AG20443 (cell line): ENCODE data around the gene BCR.

Experiments
- DNase-seq: peaks from one replicate; pipeline ENCODE4 v3.0.0; 2012; ENCODE audit warnings: low spot score, mixed read lengths

BCR gene

DNA sequence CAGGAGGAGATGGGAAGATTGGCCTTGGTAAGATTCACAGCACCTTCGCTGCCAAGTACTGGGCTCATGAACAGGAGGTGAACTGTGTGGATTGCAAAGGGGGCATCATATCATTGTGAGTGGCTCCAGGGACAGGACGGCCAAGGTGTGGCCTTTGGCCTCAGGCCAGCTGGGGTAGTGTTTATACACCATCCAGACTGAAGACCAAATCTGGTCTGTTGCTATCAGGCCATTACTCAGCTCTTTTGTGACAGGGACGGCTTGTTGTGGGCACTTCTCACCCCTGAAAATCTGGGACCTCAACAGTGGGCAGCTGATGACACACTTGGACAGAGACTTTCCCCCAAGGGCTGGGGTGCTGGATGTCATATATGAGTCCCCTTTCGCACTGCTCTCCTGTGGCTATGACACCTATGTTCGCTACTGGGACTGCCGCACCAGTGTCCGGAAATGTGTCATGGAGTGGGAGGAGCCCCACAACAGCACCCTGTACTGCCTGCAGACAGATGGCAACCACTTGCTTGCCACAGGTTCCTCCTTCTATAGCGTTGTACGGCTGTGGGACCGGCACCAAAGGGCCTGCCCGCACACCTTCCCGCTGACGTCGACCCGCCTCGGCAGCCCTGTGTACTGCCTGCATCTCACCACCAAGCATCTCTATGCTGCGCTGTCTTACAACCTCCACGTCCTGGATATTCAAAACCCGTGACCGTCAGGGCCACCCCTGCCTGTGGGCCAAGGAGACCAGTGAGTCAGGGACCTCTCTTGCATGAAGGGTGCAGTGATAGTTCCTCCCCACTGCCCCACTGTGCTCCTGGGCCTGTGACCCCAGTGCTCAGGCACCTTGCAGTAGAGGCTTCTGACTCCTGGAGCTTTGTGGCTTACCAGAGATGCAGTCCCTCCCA is 83.6 kb downstream of the BCR start:
- no peak for DNase-seq

DNA sequence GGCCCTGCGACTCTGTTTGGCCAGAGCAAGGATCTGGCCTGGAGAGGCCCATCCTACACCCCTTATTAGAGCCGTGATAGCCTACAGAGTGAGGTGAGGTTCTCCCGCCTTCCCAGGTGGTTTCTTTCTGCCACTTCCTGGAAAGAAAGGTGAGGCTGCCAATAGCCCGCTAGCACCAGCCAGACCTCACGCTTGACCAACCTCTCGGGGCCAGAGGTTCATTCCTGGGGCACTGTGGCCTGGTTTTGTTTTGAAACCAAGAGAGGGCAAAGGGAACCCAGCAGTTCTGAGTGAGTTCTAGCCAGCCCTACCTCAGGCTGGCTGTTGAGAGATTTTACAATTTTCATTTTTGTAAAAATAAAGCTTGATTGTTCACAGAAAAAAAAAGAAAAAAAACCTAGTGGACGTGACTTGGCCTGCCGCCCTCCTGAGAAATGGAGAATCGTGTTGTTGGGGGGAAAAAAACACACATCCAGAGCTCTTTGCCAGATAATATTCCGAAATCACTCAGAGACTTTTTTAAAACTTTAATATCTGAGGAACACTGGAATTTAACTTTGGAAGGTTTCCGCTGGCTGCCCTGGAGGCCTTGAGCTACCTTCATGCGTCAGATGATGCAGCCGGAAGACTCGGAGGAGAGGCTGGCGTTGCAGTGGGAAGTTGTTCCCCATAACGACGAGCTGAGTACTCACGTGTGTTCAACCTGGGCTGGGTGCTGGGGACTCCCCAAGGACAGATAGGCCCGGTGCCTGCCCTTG is 84.5 kb downstream of the BCR start:
- no peak for DNase-seq

DNA sequence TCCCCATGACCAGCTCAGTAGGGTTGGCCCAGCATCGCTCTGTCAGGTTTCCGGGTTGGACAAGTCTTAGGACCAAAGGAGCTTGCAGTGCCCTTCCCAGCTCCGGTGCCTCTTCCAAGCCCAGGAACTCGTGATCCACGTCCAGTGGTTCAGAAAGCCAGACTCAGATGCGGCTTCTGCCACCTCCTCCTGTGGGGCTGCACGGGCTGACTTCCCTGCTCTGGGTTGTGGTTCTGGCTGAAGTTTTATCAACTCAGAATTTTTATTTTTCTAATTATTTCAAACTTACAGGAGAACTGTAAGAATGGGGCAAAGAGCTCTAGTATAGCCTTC is 85.0 kb downstream of the BCR start:
- no peak for DNase-seq

DNA sequence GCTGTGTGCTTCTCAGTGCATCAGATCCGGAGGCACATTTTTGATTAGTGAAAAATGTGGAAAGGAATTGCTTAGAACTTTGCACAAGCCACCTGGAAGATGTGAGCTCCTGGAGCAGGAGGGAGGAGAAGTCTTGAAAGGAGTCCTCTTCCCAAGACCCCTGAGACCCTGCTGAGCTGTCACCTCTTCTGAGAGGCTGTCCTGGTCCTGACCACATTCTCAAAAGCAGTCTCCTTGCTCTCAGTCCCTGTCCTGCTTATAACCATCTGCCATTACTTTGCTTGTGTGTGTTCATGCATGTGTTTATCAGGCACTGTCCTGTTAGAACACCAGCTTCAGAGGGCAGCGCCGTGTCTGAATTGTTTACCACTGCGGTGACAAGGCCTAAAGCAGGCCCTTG is 86.5 kb downstream of the BCR start:
- no peak for DNase-seq

DNA sequence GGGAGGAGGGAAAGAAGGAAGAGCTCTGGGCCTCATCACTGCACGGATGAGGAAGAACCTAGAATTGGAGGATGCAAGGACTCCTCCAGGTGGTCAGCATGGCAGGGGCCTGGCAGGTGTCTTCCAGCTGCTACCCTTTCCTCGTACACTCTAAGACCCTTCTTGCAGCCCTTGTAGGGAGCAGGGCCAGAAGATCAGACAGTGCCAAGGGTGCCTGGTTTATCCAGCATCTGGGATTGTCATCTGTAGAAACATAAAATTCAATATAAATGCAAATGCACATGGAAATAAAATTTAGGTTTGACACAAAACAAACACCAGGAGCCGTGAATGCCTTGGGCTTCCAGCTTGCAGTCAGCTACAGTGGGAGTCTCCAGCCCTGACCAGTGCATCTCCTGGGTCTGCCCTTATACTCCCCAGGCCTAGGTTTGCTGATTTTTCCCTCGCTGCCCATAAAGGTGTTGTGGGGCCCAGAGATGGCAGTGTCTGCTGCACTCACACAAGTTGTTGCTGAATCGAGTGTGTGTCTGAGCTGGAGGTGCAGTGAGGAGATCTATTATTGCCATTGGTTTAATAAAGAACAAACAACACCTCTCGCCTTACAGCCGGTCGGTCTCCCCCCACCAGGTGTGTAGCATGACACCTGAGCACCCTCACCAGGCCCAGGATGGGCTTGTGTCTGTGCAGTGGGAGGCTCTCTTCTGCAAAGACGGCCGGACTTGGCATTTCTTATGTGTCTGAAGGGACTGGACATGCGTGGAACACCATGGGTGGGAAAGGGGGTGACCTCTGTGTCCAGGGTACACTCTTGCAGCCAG is 87.1 kb downstream of the BCR start:
- DNase-seq, result no peak

DNA sequence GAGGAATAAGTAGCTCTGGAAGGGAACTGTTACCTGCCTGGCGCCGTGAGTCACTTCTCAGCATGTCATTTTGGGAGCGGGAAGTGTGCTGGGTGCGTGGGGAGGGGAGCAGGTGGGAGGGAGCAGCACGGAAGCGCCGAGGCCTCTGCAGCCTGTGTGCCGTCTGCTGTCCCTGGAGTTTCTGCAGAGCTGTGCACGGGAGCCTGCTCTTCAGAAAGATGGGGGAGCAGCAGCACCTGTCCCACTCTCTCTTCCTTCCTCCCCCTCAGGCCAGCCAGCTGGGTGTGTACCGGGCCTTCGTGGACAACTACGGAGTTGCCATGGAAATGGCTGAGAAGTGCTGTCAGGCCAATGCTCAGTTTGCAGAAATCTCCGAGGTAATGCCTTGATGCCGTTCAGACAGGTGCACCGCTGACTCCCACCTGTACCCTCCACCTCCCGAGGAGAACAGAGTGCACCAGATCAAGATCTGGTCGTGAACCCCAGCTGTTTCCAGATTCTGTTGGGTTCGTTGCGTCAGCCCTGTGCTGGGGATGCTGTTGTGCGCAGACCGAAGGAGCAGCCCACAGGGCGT is 87.9 kb downstream of the BCR start:
- DNase-seq, result no peak

DNA sequence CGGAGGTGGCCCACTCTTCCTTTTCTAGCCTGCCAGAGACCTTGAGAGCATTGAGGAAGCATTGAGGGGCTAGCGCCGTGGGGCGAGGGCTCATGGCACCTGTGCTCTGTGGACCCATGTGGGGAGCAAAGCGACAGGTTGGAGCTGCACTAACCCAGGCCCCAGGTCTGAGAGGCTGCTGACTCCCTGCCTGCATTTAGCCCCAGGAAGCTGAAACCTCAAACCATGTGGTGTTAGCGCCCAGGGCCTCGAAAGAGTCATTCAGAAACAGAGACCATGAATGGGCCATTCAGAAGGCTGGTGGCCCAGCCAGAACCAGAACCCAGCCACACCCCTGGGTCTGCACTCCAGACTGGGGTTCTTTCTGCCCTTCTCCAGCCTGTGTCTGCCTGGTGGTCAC is 88.6 kb downstream of the BCR start:
- no peak for DNase-seq

DNA sequence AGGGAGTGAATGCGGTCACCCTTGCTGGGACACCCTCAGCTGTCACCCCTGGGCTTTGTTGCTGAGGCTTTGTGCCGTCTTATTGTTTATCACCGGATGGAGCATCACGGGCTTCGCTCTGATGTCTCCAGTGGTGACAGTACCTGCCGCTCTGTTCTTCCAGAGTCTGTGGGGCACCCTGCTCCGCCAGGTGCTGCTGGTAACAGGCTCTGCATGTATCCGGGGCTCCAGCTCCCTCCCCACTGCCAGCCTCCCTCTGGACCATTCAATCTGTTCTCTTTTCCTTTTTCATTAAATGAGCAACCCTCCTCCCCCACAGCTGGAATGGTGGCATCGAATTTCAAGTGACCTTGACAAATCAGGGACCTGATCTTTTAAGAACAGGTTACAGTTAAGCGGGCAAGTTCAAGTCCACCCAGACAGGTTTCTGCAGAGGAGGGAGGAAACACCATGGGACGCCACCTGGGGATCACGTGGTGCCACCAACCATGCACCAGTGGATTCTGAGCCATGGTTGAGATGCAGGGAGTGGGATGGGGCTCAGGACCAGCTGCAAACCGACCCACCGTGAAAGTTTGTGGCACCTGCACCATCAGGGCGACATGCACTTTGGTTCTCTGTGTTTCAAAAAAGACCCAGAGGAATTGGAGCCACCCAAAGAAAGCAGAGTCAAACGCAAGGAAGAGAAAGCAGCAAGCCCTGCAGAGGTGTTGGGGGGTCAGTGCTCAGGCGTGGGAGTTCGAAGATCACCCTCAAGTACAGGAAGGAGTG is 89.3 kb downstream of the BCR start:
- no peak for DNase-seq

DNA sequence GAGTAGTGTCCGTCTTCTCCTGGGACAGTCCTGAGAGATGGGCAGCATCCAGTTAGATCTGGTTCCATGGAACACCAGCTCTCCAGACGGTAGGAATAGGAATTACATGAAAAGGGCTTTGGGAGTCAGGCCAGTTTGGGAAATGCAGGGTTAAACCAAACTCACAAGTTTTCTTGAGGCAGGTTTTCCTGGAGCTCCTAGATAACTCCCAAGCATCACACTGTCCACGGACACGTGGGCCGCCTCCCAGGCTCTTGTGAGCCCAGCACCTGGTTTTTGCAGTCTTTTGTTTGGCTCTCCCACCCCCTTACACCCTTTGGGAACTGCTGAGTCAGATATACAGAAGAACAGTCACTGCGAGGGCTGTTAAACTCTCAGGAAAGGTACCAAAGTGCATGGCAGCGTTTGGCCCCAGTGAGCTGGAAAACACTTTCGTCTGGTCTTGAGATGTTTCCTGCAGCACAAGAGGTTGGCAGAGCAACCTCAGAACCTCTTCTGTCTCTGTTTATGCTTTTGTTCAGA is 90.0 kb downstream of the BCR start:
- no peak for DNase-seq

DNA sequence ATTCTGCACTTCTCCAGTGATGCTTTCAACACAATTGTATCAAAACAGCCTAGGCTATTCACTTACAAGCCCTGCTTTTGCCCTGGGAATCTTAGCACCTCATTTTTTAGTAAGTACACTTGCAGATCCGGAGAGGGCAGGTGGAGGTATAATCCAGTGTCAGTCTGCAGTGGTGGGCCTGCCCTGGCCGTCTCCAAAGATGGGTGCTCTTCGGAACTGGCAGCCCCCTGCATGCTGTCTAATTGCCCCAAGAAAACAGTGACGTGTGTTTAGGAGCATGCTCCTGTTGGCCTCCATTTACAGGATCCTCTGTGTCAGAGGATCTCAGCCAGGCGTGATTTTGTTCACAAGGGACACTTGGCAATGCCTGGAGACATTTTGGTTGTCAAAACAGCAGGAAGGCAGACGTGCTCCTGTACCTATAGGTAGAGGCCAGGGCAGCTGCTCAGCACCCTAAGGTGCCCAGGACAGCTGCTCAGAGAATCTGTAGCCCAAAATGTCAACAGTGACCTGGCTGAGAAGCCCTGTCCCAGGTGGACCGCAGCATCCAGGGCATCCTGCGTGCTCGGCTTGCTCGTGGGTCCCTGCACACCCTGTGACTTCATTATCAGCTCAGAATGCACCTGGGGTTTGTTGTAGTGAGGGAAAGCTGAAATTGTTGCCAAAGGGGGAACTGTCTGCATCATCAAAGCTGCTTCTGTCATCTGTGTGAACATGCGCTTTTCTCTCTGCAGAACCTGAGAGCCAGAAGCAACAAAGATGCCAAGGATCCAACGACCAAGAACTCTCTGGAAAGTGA is 90.7 kb downstream of the BCR start:
- no peak for DNase-seq

DNA sequence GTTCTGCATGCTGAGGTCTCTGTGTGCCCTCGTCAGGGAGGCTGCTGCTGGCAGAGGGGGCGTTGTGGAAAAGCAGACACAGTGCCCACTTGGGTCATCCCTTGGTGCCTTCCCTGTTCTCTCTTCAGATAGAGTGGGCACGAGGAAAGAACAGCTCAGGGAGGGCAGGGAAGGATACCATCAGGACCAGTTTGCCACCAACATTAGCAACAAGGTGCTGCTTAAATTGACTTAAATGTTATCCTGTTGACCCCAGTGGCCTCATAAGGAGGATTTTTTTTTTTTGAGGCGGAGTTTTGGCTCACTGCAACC is 91.2 kb downstream of the BCR start:
- DNase-seq, result no peak

DNA sequence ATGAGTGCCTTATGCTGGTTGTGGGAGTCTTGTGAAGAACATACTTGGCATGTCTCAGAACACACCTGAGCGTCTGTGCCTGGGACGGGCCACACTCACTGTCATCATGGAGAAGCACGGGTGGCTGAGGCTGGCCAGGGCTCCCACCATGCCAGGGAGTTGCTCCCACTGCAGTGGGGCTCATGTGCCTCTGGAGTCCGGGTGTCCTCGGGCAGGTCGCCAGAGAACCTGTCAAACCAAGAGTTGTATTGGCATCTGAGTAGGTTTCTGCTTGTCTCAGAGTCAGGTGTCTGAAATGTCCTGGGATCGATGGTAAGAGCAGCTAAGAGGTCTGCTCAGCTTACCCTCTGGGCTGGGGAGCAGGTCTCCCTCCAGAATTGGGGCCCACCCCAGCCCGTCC is 92.1 kb downstream of the BCR start:
- DNase-seq, result no peak

DNA sequence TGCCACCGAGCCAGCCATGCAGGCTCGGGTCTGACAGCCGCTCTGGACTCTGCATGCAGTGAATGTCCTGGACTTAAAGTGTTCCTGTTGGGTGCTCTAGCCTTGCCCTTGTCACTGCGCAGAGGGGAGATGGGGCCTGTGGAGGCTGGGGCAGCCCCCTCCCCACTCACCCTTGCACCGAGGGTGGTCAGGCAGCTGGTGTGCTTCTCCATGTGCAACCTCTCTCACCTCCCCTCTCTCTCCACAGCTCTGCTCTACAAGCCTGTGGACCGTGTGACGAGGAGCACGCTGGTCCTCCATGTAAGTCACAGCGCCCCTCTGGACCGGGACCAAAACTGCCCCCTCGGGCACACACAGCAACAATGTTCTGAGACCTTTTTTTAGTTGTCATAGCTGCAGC is 92.5 kb downstream of the BCR start:
- DNase-seq, result no peak

DNA sequence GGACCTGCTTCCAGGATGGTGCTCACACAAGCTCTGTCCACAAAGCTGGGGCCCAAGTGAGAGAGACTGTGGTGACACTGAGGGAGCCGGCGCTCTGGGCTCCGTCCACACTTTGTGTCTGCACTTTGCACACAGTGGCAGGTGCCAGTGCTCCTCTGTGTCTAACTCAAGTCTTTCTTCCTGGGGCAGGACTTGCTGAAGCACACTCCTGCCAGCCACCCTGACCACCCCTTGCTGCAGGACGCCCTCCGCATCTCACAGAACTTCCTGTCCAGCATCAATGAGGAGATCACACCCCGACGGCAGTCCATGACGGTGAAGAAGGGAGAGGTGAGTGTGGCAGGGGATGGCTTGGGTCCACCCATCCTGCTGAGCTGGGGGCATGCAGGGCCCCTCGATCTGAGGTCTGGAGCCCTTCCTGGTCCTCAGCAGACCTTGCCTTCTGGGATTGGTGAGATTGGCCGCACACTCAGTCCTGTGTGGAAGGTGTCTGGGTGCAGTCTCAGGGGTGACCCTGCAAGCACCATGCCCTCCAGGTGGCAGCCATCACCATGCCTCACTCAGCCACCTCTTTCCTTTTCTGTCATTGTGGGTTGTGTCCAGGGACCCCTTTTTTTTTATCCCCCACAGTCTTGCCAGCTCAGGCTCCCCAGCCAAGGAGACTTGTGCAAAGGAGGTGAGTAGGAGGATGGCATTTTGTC is 93.3 kb downstream of the BCR start:
- DNase-seq, result no peak

DNA sequence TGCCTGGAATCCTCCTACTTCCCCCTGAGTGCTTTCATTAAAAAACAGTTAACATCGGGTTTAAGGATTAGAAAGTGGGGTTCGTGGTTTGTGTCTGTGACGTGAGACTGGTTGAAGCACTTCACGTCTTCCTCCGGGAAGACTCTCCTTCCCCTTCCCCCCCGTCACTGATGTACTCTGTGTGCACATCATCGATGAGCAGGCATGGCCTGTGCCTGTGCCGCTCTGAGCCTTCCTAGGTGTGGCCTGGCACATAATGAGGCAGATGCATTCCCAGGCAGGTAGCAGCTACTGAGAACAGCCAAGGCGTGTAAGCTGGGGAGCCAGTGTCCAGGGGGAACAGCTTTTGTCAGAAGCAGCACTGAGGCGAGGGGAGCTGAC is 93.8 kb downstream of the BCR start:
- DNase-seq, result no peak

DNA sequence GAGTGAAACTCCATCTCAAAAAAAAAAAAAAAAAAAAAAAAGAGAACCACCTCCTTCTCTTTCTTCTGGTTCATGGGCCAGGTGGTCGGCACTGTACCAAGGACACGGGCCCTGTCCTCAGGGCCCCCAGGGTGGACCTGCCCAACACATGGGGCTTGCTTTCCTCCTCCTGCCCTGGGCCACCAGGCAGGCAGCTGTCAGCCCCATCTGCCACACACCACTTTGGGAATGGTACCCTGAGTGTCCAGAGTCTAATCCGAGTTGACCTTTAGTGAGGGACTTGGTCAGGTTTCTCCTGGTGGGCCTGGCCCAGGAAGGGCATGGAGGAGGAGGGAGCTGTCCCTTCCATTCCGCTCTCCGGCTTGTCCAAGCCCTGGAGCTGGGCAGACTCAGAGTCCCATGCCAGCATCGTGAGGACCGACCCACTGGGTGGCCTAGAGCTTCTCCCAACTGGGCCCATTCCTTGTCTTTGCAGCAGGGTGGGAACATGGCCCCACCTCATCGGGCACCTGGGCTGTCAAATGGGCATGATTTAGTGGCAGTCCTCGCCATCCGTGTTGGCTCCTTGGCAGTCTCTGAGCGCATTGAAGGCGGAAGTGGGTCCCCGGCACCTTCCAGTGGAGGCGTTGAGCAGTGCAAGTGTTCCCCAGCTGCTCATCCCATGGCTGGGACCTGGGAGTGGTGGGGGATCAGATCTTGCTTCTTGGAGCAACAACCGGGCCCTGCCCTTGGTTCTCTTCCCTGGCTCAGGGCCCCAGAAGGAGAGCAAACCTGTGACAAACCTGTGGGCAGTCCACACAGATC is 94.8 kb downstream of the BCR start:
- no peak for DNase-seq

DNA sequence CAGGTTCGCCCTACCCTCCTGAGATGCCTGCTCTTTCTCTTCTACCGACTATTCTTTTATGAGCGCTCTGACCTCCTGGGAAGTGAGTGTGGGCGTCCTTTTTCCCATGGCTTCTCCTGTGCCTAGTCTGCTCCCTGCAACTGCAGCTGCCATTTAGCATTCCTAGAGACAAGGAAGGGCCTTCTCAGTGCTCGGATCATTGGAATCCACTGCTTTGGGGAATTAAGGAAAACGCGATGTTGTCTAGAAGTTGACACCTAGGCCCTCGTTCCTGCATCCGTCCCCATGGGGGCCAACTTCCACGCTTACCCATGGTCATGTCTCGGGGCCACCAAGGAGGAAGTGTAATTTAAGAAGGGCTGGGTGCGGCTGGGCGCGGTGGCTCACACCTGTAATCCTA is 95.4 kb downstream of the BCR start:
- no peak for DNase-seq

DNA sequence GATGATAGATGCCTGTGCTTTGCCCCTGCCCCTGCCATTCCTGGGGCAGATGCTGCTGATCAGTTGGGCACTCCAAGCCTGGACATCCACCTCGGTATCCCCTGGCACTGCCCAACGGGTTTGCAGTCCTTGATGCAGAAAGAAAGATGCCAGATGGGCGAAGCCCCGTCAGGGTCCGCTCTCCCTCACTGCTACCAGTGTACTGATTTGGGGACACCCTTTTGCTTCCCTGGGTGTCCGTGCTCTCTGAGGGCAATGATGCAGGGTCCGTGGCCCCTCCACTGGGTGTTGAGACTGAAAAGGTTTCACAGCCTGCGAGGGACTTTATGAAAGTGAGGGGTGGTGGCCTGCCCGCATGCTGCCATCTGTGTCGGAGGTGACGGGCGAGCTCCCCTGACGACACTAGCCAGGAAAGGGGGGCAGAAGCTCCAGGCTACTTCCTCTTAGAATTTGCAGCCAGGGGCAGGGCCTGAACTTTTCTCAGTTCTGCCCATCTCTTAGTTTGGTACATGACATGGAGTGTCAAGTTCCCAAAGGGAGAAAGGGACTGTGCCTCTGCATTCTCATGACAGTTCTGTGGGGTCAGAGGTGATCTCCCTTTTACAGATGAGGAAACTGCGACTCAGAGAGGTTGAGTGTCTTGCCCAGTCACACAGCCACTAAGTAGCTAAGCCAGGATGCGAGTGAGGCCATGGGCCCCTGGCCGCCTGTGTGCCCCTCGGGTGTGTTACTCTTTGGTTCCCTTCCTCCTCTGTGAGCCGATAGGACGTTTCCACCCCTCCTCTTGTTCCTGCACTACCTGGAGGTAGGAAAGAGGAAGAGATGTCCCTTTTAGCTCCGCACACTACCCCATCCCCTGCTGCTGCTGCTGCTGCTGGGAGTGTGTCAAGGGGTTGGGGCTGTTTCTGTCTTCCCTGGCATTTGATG is 96.6 kb downstream of the BCR start:
- DNase-seq, result no peak
